Measurements from ENCODE around the gene DIP2C.
"Not testable (repeated sequence)": the region's sequence is repeated elsewhere in the genome, so short reads cannot be mapped to it uniquely, and the experiment has no call there.

The DIP2C gene

GRCh38 chr10:381805-382204, 307.7 kb downstream of the DIP2C start:
- DNase-seq = no peak

- no peak for DNase-seq
Measured at GRCh38 chr10:381346-381745, 308.1 kb downstream of the DIP2C start.

- DNase-seq = no peak
Measured at GRCh38 chr10:380313-380940, 309.0 kb downstream of the DIP2C start.

- no peak for DNase-seq
Measured at GRCh38 chr10:378930-379704, 310.4 kb downstream of the DIP2C start.

- DNase-seq = no peak
Measured at GRCh38 chr10:378230-378929, 311.1 kb downstream of the DIP2C start.

- no peak for DNase-seq
Measured at GRCh38 chr10:377228-377627, 312.2 kb downstream of the DIP2C start.

GRCh38 chr10:375815-376505, 313.5 kb downstream of the DIP2C start:
- no peak for DNase-seq

- DNase-seq = no peak
Measured at GRCh38 chr10:374354-374753, 315.1 kb downstream of the DIP2C start.

- DNase-seq = no peak
Measured at GRCh38 chr10:373526-374309, 315.8 kb downstream of the DIP2C start.

GRCh38 chr10:373015-373414, 316.5 kb downstream of the DIP2C start:
- no peak for DNase-seq

- DNase-seq = no peak
Measured at GRCh38 chr10:372566-372965, 316.9 kb downstream of the DIP2C start.

- DNase-seq = no peak
Measured at GRCh38 chr10:371515-371914, 318.0 kb downstream of the DIP2C start.

- DNase-seq = no peak
Measured at GRCh38 chr10:370449-370825, 319.0 kb downstream of the DIP2C start.

GRCh38 chr10:369684-370448, 319.6 kb downstream of the DIP2C start:
- DNase-seq = no peak

GRCh38 chr10:369221-369683, 320.2 kb downstream of the DIP2C start:
- no peak for DNase-seq

- no peak for DNase-seq
Measured at GRCh38 chr10:368579-369220, 320.8 kb downstream of the DIP2C start.

GRCh38 chr10:368107-368506, 321.4 kb downstream of the DIP2C start:
- DNase-seq = not testable (repeated sequence)

GRCh38 chr10:367636-368035, 321.8 kb downstream of the DIP2C start:
- no peak for DNase-seq

- DNase-seq = no peak
Measured at GRCh38 chr10:366186-366585, 323.3 kb downstream of the DIP2C start.

- DNase-seq = no peak
Measured at GRCh38 chr10:364267-364775, 325.1 kb downstream of the DIP2C start.

- DNase-seq = no peak
Measured at GRCh38 chr10:363152-363551, 326.3 kb downstream of the DIP2C start.

All from stimulated activated CD4-positive, alpha-beta T cell treated with anti-CD3 and anti-CD28 coated beads, Interleukin-2, amount 100 ng/mL, for 24 hours (primary cell).